K562 (cell line): Measurements from ENCODE around the gene BTBD10. TPM values are rescaled to one million over a fixed set of nuclear protein-coding genes. Genes with fewer than 3 reads are reported as not detected.

ENCODE experiments used
- ARID1B ChIP-seq: fragments of 450-650 bp; IDR thresholded peaks from 2 replicates; pipeline ENCODE4 v1.6.1; 2016; ENCODE audit warnings: antibody characterized with exemption, mild to moderate bottlenecking, inconsistent platforms
- ARID2 ChIP-seq: fragments of 450-650 bp; IDR thresholded peaks from 2 replicates; pipeline ENCODE4 v1.6.1; 2017; ENCODE audit warnings: antibody characterized with exemption, mild to moderate bottlenecking
- CSDE1 ChIP-seq, 2 experiments: fragments of 450-650 bp; IDR thresholded peaks; 2 replicates each; pipeline ENCODE4 v1.6.1; 2016; ENCODE audit warnings: mild to moderate bottlenecking in 1 of 2
- EGR1 ChIP-seq: fragments of 450-650 bp; conservative IDR thresholded peaks from 2 replicates; pipeline ENCODE4 v1.6.1; 2017; ENCODE audit warnings: mild to moderate bottlenecking
- EHMT2 ChIP-seq: fragments of 450-650 bp; IDR thresholded peaks from 2 replicates; pipeline ENCODE4 v1.6.1; 2018; ENCODE audit warnings: antibody characterized with exemption
- JUND ChIP-seq, 2 experiments: IDR thresholded peaks; 2 replicates in 1 of 2; 3 replicates in 1 of 2; pipeline ENCODE4 v1.6.1; 2011; ENCODE audit warnings: borderline replicate concordance in 2 of 2, low read depth in 2 of 2, low read length in 2 of 2, improper control_type of control experiment in 1 of 2, missing biosample characterization in 1 of 2, missing genetic modification characterization in 1 of 2, missing genetic modification reagents in 1 of 2
- MNT ChIP-seq, 2 experiments: fragments of 450-650 bp; conservative IDR thresholded peaks; 2 replicates each; pipeline ENCODE4 v1.6.1; 2017; ENCODE audit warnings: mild to moderate bottlenecking in 2 of 2, moderate library complexity in 2 of 2
- PBX2 ChIP-seq, 2 experiments: IDR thresholded peaks in 1 of 2; conservative IDR thresholded peaks in 1 of 2; 2 replicates each; pipeline ENCODE4 v1.6.1; 2016; ENCODE audit warnings: low read depth in 2 of 2, mild to moderate bottlenecking in 1 of 2, missing compliant biosample characterization in 1 of 2, missing genetic modification characterization in 1 of 2, moderate library complexity in 1 of 2
- RCOR1 ChIP-seq, 2 experiments: IDR thresholded peaks; 2 replicates each; pipeline ENCODE4 v1.6.1; 2012; ENCODE audit warnings: low read depth in 2 of 2, low read length in 2 of 2, borderline replicate concordance in 1 of 2, improper control_type of control experiment in 1 of 2
- SMARCA4 ChIP-seq: fragments of 450-650 bp; IDR thresholded peaks from 2 replicates; pipeline ENCODE4 v1.6.1; 2016
- SMARCE1 ChIP-seq: fragments of 450-650 bp; IDR thresholded peaks from 2 replicates; pipeline ENCODE4 v1.7.1; 2016; ENCODE audit warnings: mild to moderate bottlenecking
- THRA ChIP-seq: fragments of 450-650 bp; IDR thresholded peaks from 2 replicates; pipeline ENCODE4 v1.6.1; 2017; ENCODE audit warnings: mild to moderate bottlenecking, moderate library complexity
- ZBTB11 ChIP-seq, 3 experiments: fragments of 200-800 bp in 1 of 3; fragments of 250-450 bp in 1 of 3; fragments of 450-650 bp in 1 of 3; sonication (Bioruptor Pico) in 1 of 3; sonication (Bioruptor generic) in 1 of 3; formaldehyde crosslinking in 1 of 3; IDR thresholded peaks; 2 replicates each; pipeline versions ENCODE4 v1.6.1 to v1.8.0; 2016 to 2022; ENCODE audit warnings: mild to moderate bottlenecking in 2 of 3, missing genetic modification characterization in 2 of 3, missing compliant biosample characterization in 1 of 3, moderate library complexity in 1 of 3
- ZBTB2 ChIP-seq: fragments of 450-650 bp; IDR thresholded peaks from 2 replicates; pipeline ENCODE4 v1.6.1; 2016; ENCODE audit warnings: antibody characterized with exemption
- polyA plus RNA-seq, 8 experiments: library from polyadenylated mRNA; depleted of rRNA in 4 of 8; stranded (reverse) in 5 of 8; unstranded in 3 of 8; fragments of >200 nt; fragmentation: Nextera tagmentation in 2 of 8; fragmentation: Illumina TruSeq in 1 of 8; extraction: Ambion mirVana in 2 of 8; extraction: Trizol in 1 of 8; gene quantifications; 2 replicates each; pipeline versions ENCODE4 v1.2.1 to v1.2.3, GENCODE V29; 2011 to 2014; ENCODE audit warnings: inconsistent platforms in 1 of 8, missing spikeins in 1 of 8
- total RNA-seq, 7 experiments: library from RNA; depleted of rRNA in 6 of 7; stranded (reverse); fragments of >200 nt in 6 of 7; fragmentation: Illumina TruSeq in 2 of 7; extraction: Trizol in 2 of 7; gene quantifications; 2 replicates each; pipeline versions ENCODE4 v1.2.1 to v1.2.3, GENCODE V29; 2011 to 2021; ENCODE audit warnings: low replicate concordance in 1 of 7

The BTBD10 gene
- total and polyA plus RNA-seq, 9 of the 15 experiments (the other 6 are each of a cell fraction or from before 2014, with no cell fraction given), result 11.6 to 22.8 (median 16.3) TPM

GRCh38 chr11:13339195-13340153 lies 123.5 kb downstream of the BTBD10 start (continued):
- TF ChIP-seq ZBTB11 (CRISPR knock-in tag; IDR thresholded peaks at IDR 0.05) (no peak), JUND (IDR thresholded peaks at IDR 0.05; ENCODE audit: borderline replicate concordance, low read depth, low read length) (peak; percentile 49; the same call in 1 of the 2 replicates), JUND (tag; IDR thresholded peaks at IDR 0.05; ENCODE audit: borderline replicate concordance, low read depth, low read length) (peak; percentile 44; the same call in 1 of the 3 replicates), ARID2 (no peak), ZBTB2 (no peak), RCOR1 (IDR thresholded peaks at IDR 0.05; ENCODE audit: borderline replicate concordance in 1 of 2, low read depth in 2 of 2, low read length in 2 of 2) (0 out of 4 replicates have a peak, but pooled peaks of 1 of the 2 experiments have one; percentile 3), PBX2 (CRISPR knock-in tag; IDR thresholded peaks at IDR 0.05; ENCODE audit: low read depth) (no peak), PBX2 (tag; conservative IDR thresholded peaks at IDR 0.05; ENCODE audit: low read depth) (no peak), SMARCA4 (peak; percentile 32; the same call in 1 of the 2 replicates), EGR1 (no peak), THRA (no peak), SMARCE1 (0 out of 2 replicates have a peak, but pooled peaks have one; percentile 24), CSDE1 (IDR thresholded peaks at IDR 0.05) (no peak), EHMT2 (no peak), MNT (conservative IDR thresholded peaks at IDR 0.05) (no peak), ARID1B (peak; percentile 54)
